Measurements from ENCODE around the gene RNF213. TPM values are rescaled to one million over a fixed set of nuclear protein-coding genes. Genes with fewer than 3 reads are reported as not detected.

RNF213 gene
- total RNA-seq, 4 donors from 2014 or later: 113 to 174 (median 159) TPM

DNA sequence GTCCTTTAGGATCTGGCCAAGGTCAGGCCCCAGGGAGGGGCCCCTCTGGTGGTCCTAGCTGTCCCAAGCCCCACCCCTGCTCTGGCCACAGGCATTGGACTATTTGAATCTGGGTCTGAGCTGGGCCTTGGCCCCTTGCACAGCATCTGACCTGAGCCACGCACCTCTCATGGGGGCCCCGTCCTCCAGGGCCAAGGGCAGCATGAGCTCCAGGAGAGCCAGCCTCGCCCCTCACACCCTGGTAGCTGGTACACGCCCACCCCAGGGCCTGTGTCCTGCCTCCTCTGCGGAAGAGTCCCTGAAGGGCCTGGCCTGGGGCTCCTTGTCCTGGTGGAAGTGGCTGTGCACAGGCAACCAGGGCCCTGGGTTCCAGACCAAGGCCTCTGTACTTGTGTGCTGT lies 178.2 kb downstream of the RNF213 start:
- WGBS, 2 donors (ENCODE audit: low coverage in 1 of 2): 89% methylated on average over 4 of the region's 5 CpGs; no CpG with 5 or more reads in 1 of the 2 donors
- TF ChIP-seq, protein P1, sequence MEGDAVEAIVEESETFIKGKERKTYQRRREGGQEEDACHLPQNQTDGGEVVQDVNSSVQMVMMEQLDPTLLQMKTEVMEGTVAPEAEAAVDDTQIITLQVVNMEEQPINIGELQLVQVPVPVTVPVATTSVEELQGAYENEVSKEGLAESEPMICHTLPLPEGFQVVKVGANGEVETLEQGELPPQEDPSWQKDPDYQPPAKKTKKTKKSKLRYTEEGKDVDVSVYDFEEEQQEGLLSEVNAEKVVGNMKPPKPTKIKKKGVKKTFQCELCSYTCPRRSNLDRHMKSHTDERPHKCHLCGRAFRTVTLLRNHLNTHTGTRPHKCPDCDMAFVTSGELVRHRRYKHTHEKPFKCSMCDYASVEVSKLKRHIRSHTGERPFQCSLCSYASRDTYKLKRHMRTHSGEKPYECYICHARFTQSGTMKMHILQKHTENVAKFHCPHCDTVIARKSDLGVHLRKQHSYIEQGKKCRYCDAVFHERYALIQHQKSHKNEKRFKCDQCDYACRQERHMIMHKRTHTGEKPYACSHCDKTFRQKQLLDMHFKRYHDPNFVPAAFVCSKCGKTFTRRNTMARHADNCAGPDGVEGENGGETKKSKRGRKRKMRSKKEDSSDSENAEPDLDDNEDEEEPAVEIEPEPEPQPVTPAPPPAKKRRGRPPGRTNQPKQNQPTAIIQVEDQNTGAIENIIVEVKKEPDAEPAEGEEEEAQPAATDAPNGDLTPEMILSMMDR (IDR thresholded peaks at IDR 0.05): no peak
- no peak for TF ChIP-seq POLR2AphosphoS5 (IDR thresholded peaks at IDR 0.05)
- TF ChIP-seq EP300 (IDR thresholded peaks at IDR 0.05; ENCODE audit: low read depth): no peak
- TF ChIP-seq POLR2A (IDR thresholded peaks at IDR 0.05): no peak
- no peak for DNase-seq
- in situ Hi-C loops (cut with MboI; ENCODE audit: low pct_ligation_motif_present in 1 of 4, low pct_unique_long_range_greater_than_20kb in 1 of 4, low sequenced_read_pairs in 3 of 4): loop anchor here in 2 of 4 donors (10.0 to 25.0 kb wide), 2 partner anchors 423 to 546 kb away; no protein-coding TSS in a partner anchor
- Histone ChIP-seq H3K9me3 (no peaks in the 10 kb centered on the region), H3K27me3 (no peaks in the 10 kb centered on the region), H3K4me1 (no peaks in the 10 kb centered on the region), H3K4me3 (no peak overlapping the region), H3K27ac (no peak overlapping the region), H3K36me3 (no peaks in the 10 kb centered on the region)
- intact Hi-C loops (cut with DNase I; ENCODE audit: low total_unique reads): loop anchor here (5.0 kb wide), 1 partner anchor 118 kb away; no protein-coding TSS in a partner anchor

DNA sequence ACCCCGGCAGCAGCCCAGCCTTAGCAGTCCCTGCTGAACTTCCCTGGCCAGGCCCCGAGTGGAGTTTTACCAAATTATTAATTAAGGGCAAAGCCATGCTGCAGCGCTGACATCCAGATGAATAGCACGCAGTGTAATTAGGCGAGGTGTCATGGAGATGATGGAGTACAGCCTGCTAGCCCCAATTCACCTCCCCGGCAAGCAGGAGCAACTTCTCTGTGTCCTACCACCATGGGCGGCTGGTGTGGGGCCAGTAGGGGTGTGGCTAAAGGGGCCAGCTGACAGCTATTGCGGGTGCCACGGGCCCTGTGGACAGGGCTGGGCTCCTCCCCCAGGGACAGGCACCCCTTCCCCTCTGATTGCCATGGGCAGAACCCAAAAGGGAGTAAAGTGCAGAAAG lies 178.8 kb downstream of the RNF213 start:
- WGBS, 2 donors (ENCODE audit: low coverage in 1 of 2): 80% methylated on average over 9 of the region's 9 CpGs; no CpG with 5 or more reads in 1 of the 2 donors
- H3K27ac ChIP-seq: no peak overlapping the region
- H3K27me3 ChIP-seq: no peaks in the 10 kb centered on the region
- no peaks in the 10 kb centered on the region for H3K9me3 ChIP-seq
- no peak overlapping the region for H3K4me3 ChIP-seq
- DNase-seq: no peak
- intact Hi-C loops (cut with DNase I; ENCODE audit: low total_unique reads): loop anchor here (5.0 kb wide), 1 partner anchor 118 kb away; no protein-coding TSS in a partner anchor
- no peaks in the 10 kb centered on the region for H3K4me1 ChIP-seq
- TF ChIP-seq, protein P1 (IDR thresholded peaks at IDR 0.05): no peak
- TF ChIP-seq POLR2AphosphoS5 (IDR thresholded peaks at IDR 0.05) (no peak), EP300 (IDR thresholded peaks at IDR 0.05; ENCODE audit: low read depth) (no peak), POLR2A (IDR thresholded peaks at IDR 0.05) (no peak)
- in situ Hi-C loops (cut with MboI; ENCODE audit: low pct_ligation_motif_present in 1 of 4, low pct_unique_long_range_greater_than_20kb in 1 of 4, low sequenced_read_pairs in 3 of 4): loop anchor here in 2 of 4 donors (10.0 to 25.0 kb wide), 2 partner anchors 423 to 545 kb away; no protein-coding TSS in a partner anchor
- no peaks in the 10 kb centered on the region for H3K36me3 ChIP-seq

DNA sequence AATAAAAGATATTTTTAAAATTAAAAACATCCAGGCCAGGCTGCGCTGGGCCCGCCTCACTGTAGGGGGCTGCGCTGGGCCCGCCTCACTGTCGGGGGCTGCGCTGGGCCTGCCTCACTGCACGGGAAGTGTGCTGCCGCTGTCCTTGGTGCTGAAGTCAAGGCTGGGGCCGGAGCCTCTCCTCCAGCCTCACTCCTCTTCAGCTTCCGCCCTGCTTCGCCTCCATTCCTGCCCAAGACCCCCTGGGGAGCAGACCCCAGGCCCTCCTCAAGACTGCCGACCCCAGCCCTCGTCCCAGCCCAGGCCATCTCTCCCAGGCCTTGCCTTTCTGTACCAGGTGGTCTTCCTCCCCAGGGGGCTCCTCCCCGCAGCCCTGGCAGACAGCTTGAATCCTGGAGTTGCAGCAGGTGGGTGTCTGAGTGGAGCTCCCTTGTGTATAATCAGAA lies 180.5 kb downstream of the RNF213 start:
- DNase-seq: no peak
- in situ Hi-C loops (cut with MboI; ENCODE audit: low pct_ligation_motif_present in 1 of 4, low pct_unique_long_range_greater_than_20kb in 1 of 4, low sequenced_read_pairs in 3 of 4): loop anchor here in 1 of 4 donors (25.0 kb wide), 1 partner anchor 421 kb away; no protein-coding TSS in a partner anchor
- no peak for TF ChIP-seq POLR2A (IDR thresholded peaks at IDR 0.05)
- TF ChIP-seq POLR2AphosphoS5 (IDR thresholded peaks at IDR 0.05): no peak
- TF ChIP-seq, protein P1 (IDR thresholded peaks at IDR 0.05): no peak
- TF ChIP-seq EP300 (IDR thresholded peaks at IDR 0.05; ENCODE audit: low read depth): no peak
- intact Hi-C loops (cut with DNase I; ENCODE audit: low total_unique reads): no loop called here
- WGBS, 2 donors (ENCODE audit: low coverage in 1 of 2): 33 to 39% methylated on average over 8 to 12 of the region's 14 CpGs
- H3K4me3 ChIP-seq: no peak overlapping the region
- no peaks in the 10 kb centered on the region for H3K9me3 ChIP-seq
- H3K36me3 ChIP-seq: no peaks in the 10 kb centered on the region
- H3K4me1 ChIP-seq: no peaks in the 10 kb centered on the region
- H3K27me3 ChIP-seq: no peaks in the 10 kb centered on the region
- H3K27ac ChIP-seq: no peak overlapping the region

DNA sequence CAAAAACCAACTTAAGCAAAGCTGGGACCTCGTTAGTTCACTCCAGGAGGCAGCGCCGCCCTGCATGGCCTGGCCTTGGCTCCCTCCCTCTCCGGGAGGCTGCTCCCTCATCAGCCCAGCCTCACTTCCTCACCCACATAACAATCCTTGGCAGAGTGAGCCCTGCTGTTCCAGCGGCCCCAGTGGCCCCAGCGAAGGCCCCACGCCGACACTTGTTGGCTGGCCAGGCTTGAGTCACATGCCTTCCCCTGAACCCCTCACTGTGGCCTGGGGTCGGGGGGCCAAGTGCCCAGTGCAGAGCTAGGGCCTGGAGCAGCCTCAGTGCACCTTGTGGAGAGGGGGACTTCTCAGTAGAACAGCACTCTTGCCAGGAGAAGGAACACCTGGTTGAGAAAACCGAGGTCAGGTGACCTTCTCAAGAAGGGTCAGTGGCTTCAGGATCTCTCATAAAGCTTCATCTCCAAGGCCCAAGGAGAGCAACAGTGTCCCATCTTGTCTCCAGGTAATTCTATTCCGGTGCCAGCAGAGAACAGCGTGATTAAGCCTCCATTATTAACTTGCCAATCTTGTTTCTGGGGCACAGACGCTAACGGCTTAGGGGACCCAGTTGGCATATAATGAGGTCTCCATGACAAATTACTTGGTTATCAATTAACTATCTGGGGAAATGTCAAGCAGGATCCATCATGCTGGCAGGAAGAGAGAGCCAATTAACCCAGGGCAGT lies 181.1 kb downstream of the RNF213 start:
- Histone ChIP-seq H3K9me3 (no peaks in the 10 kb centered on the region), H3K4me3 (no peak overlapping the region), H3K4me1 (no peaks in the 10 kb centered on the region), H3K27me3 (no peaks in the 10 kb centered on the region), H3K27ac (no peak overlapping the region), H3K36me3 (no peaks in the 10 kb centered on the region)
- DNase-seq: no peak
- WGBS, 2 donors (ENCODE audit: low coverage in 1 of 2): 85% methylated on average over 12 of the region's 14 CpGs; no CpG with 5 or more reads in 1 of the 2 donors
- intact Hi-C loops (cut with DNase I; ENCODE audit: low total_unique reads): no loop called here
- TF ChIP-seq POLR2AphosphoS5 (IDR thresholded peaks at IDR 0.05) (no peak), EP300 (IDR thresholded peaks at IDR 0.05; ENCODE audit: low read depth) (no peak)
- in situ Hi-C loops (cut with MboI; ENCODE audit: low pct_ligation_motif_present in 1 of 4, low pct_unique_long_range_greater_than_20kb in 1 of 4, low sequenced_read_pairs in 3 of 4): loop anchor here in 1 of 4 donors (25.0 kb wide), 1 partner anchor 421 kb away; no protein-coding TSS in a partner anchor
